Measurements from ENCODE around the gene MAML2.

Gene MAML2

GRCh38 chr11:96014217-96014616, 328.8 kb downstream of the MAML2 start:
- no peak overlapping the region for H3K4me3 ChIP-seq (replicated peaks; ENCODE audit: insufficient read depth, low read length)
- DNase-seq (ENCODE audit: low read depth in 1 of 2, low spot score in 1 of 2): peak in 1 of 2 experiments; percentile 13
- no peak overlapping the region for H3K27ac ChIP-seq (replicated peaks)
- TF ChIP-seq REST (IDR thresholded peaks at IDR 0.05; ENCODE audit: insufficient replicate concordance, low read depth) (no peak), CTCF (IDR thresholded peaks at IDR 0.05; ENCODE audit: insufficient read depth, low read length) (no peak), GABPA (IDR thresholded peaks at IDR 0.05; ENCODE audit: low read depth) (no peak), POLR2AphosphoS5 (IDR thresholded peaks at IDR 0.05; ENCODE audit: low read depth) (no peak), SPI1 (IDR thresholded peaks at IDR 0.05; ENCODE audit: borderline replicate concordance, low read depth) (no peak)
- peaks cover 5% of the 10 kb centered on the region for H3K27me3 ChIP-seq (ENCODE audit: insufficient read depth, poor library complexity, severe bottlenecking)

GRCh38 chr11:96013461-96014213, 329.4 kb downstream of the MAML2 start:
- no peak for TF ChIP-seq CTCF (IDR thresholded peaks at IDR 0.05; ENCODE audit: insufficient read depth, low read length)
- no peak for TF ChIP-seq REST (IDR thresholded peaks at IDR 0.05; ENCODE audit: insufficient replicate concordance, low read depth)
- peak; percentile 51; the same call in 1 of the 2 replicates for TF ChIP-seq SPI1 (IDR thresholded peaks at IDR 0.05; ENCODE audit: borderline replicate concordance, low read depth)
- H3K27me3 ChIP-seq (ENCODE audit: insufficient read depth, poor library complexity, severe bottlenecking): peaks cover 5% of the 10 kb centered on the region
- no peak for DNase-seq (ENCODE audit: low read depth in 1 of 2, low spot score in 1 of 2)
- no peak overlapping the region for H3K4me3 ChIP-seq (replicated peaks; ENCODE audit: insufficient read depth, low read length)
- no peak overlapping the region for H3K27ac ChIP-seq (replicated peaks)

GRCh38 chr11:96012086-96012824, 330.7 kb downstream of the MAML2 start:
- no peak for TF ChIP-seq POLR2AphosphoS5 (IDR thresholded peaks at IDR 0.05; ENCODE audit: low read depth)
- H3K27me3 ChIP-seq (ENCODE audit: insufficient read depth, poor library complexity, severe bottlenecking): peaks cover 5% of the 10 kb centered on the region
- no peak for DNase-seq (ENCODE audit: low read depth in 1 of 2, low spot score in 1 of 2)
- no peak overlapping the region for H3K27ac ChIP-seq (replicated peaks)
- H3K4me3 ChIP-seq (replicated peaks; ENCODE audit: insufficient read depth, low read length): no peak overlapping the region

- DNase-seq (ENCODE audit: low read depth in 1 of 2, low spot score in 1 of 2): no peak
- Histone ChIP-seq H3K27me3 (ENCODE audit: insufficient read depth, poor library complexity, severe bottlenecking) (peaks cover 5% of the 10 kb centered on the region), H3K27ac (replicated peaks) (no peak overlapping the region), H3K4me3 (replicated peaks; ENCODE audit: insufficient read depth, low read length) (no peak overlapping the region)
- TF ChIP-seq SPI1 (IDR thresholded peaks at IDR 0.05; ENCODE audit: borderline replicate concordance, low read depth) (no peak), CTCF (IDR thresholded peaks at IDR 0.05; ENCODE audit: insufficient read depth, low read length) (no peak)
Measured at GRCh38 chr11:96010683-96011082, 332.3 kb downstream of the MAML2 start.

Data from HL-60 (cell line).